Vagina (tissue), 2 donors: ENCODE data around the gene TLDC2.

ENCODE experiments used
- CTCF ChIP-seq, 3 experiments: fragments of 450-650 bp in 2 of 3; fragments of 200-600 bp in 1 of 3; sonication (generic) in 1 of 3; IDR thresholded peaks; one replicate each; pipeline ENCODE4 v1.5.1; 2017 to 2019; ENCODE audit warnings: antibody characterized with exemption in 3 of 3, mild to moderate bottlenecking in 2 of 3, moderate library complexity in 2 of 3
- POLR2A ChIP-seq, 2 donors: fragments of 450-650 bp; IDR thresholded peaks; one replicate each; pipeline ENCODE4 v1.6.1; 2017; ENCODE audit warnings: antibody characterized with exemption in 2 of 2, mild to moderate bottlenecking in 2 of 2, moderate library complexity in 2 of 2

- TF ChIP-seq CTCF (IDR thresholded peaks at IDR 0.05): no peak
- TF ChIP-seq POLR2A (IDR thresholded peaks at IDR 0.05): peak; percentile 41 to 55
Measured at GRCh38 chr20:36862857-36863668, 12.9 kb upstream of the TLDC2 start.
